Stimulated activated effector memory CD8-positive, alpha-beta T cell treated with anti-CD3 and anti-CD28 coated beads, Interleukin-12 subunit alpha, Interleukin-12 subunit beta, amount 100 ng/mL, for 72 hours (primary cell): ENCODE measurements around the gene GALNT8.

Source experiments
- ATAC-seq: fragments of 150-1000 bp; cut with Tn5 transposase; 2 replicates; pipeline ENCODE4 v1.10.0; 2021
- DNase-seq, 2 donors: peaks; one replicate each; pipeline ENCODE4 v3.0.0; 2021 to 2022; ENCODE audit warnings: low spot score in 2 of 2
- H3K27ac Mint-ChIP-seq: one replicate; pipeline ENCODE4 v1.8.0; 2022; ENCODE audit warnings: mild to moderate bottlenecking, mixed read lengths
- H3K36me3 Mint-ChIP-seq: one replicate; pipeline ENCODE4 v1.8.0; 2022; ENCODE audit warnings: mild to moderate bottlenecking, mixed read lengths
- H3K4me1 Mint-ChIP-seq: one replicate; pipeline ENCODE4 v1.8.0; 2022; ENCODE audit warnings: mixed read lengths
- H3K4me3 Mint-ChIP-seq: one replicate; pipeline ENCODE4 v1.8.0; 2022; ENCODE audit warnings: mild to moderate bottlenecking, mixed read lengths
- H3K9me3 Mint-ChIP-seq: one replicate; pipeline ENCODE4 v1.8.0; 2022; ENCODE audit warnings: mixed read lengths

GALNT8 gene

GRCh38 chr12:4771960-4772566, 51.9 kb downstream of the GALNT8 start:
- Mint-ChIP-seq H3K9me3 (no peaks in the 10 kb centered on the region), H3K4me3 (no peak overlapping the region), H3K36me3 (no peaks in the 10 kb centered on the region), H3K27ac (no peak overlapping the region), H3K4me1 (no peaks in the 10 kb centered on the region)
- peak; percentile 39 for ATAC-seq
- peak in 1 of 2 donors; percentile 43 for DNase-seq

GRCh38 chr12:4775936-4776335, 55.7 kb downstream of the GALNT8 start:
- ATAC-seq, result no peak
- H3K9me3 Mint-ChIP-seq, result no peaks in the 10 kb centered on the region
- no peak overlapping the region for H3K27ac Mint-ChIP-seq
- no peak overlapping the region for H3K4me3 Mint-ChIP-seq
- no peaks in the 10 kb centered on the region for H3K36me3 Mint-ChIP-seq
- DNase-seq, result no peak
- no peaks in the 10 kb centered on the region for H3K4me1 Mint-ChIP-seq

DNA sequence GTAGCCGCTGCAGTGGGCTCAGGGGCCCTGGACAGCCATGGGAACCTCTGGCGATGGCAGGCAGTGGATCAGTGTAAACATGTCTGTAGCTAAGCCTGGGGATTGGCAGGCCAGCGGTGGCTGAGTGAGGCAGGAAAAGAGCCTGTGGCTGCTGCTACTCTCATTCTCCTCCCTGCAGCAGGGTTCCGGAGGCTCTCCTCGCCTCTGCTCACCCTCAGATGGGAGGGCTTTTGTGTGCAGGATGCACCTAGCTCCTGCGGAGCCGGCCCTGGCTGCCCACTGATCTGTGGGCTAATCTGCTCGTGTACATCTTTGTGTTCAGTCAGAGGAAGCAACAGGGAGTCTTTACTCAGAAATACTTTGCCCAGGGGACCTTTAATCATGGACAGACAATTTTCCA, 59.5 kb downstream of the GALNT8 start:
- no peaks in the 10 kb centered on the region for H3K9me3 Mint-ChIP-seq
- no peak for ATAC-seq
- no peak overlapping the region for H3K27ac Mint-ChIP-seq
- no peaks in the 10 kb centered on the region for H3K36me3 Mint-ChIP-seq
- H3K4me1 Mint-ChIP-seq, result no peaks in the 10 kb centered on the region
- no peak for DNase-seq
- H3K4me3 Mint-ChIP-seq, result no peak overlapping the region

GRCh38 chr12:4780641-4781611, 60.7 kb downstream of the GALNT8 start:
- Mint-ChIP-seq H3K9me3 (no peaks in the 10 kb centered on the region), H3K4me3 (no peak overlapping the region), H3K27ac (no peak overlapping the region), H3K4me1 (no peaks in the 10 kb centered on the region), H3K36me3 (no peaks in the 10 kb centered on the region)
- DNase-seq, result no peak
- ATAC-seq, result no peak

DNA sequence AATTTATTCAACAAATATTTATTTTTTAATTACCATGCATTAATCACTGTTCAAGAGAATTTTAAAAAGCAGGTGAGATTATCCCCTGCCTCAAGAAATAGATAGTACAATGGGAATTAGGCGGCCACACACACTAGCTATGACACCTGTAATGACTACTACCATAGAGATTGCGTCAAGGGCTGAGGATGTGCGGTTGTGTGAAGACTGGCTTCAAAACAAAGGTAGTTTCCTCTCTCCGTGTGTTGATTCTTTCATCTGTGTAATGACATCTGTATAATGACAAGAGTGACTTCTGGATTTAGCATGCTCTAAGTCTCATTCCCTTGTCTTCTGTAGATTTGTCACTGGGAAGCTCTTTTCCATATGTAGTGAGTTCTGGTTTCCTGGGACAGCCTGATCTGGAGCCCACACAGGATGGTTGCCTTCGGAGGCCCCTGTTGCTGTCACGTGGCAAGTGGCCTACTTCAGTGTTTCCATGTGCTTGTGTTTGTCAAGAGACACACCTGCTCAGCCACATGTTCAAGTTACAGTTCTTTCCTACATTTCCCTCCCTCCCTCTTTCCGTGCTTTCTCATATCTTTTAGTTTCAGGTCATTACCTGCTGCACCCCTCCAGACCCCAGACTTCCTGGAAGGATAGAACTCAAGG, 64.3 kb downstream of the GALNT8 start:
- Mint-ChIP-seq H3K4me3 (no peak overlapping the region), H3K9me3 (no peaks in the 10 kb centered on the region), H3K36me3 (no peaks in the 10 kb centered on the region), H3K4me1 (no peaks in the 10 kb centered on the region), H3K27ac (no peak overlapping the region)
- DNase-seq (no peak), ATAC-seq (no peak)

DNA sequence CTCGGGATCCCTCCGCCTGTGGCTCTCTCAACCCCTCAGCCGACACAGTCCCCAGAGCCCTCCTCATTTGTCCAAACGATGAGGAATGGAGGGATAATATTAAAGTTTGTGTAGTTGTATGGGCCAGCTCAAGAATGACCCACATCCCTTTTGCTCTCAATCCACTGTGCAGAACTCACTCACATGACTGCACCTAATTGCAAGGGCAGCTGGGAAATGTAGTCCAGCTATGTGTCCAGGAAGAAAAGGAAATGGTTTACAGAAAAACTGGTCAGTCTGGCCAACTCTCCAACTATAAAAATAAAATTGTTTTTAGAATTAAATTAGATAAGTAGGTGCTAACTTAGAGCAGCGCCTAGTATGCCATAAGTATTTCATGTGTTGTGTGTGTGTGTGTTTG, 66.6 kb downstream of the GALNT8 start:
- H3K27ac Mint-ChIP-seq, result no peak overlapping the region
- no peak overlapping the region for H3K4me3 Mint-ChIP-seq
- ATAC-seq (no peak), DNase-seq (no peak)
- no peaks in the 10 kb centered on the region for H3K4me1 Mint-ChIP-seq
- H3K9me3 Mint-ChIP-seq, result no peaks in the 10 kb centered on the region
- no peaks in the 10 kb centered on the region for H3K36me3 Mint-ChIP-seq

GRCh38 chr12:4787965-4788364, 67.8 kb downstream of the GALNT8 start:
- Mint-ChIP-seq H3K4me1 (no peaks in the 10 kb centered on the region), H3K4me3 (no peak overlapping the region), H3K27ac (no peak overlapping the region), H3K9me3 (no peaks in the 10 kb centered on the region), H3K36me3 (no peaks in the 10 kb centered on the region)
- ATAC-seq (no peak), DNase-seq (no peak)

- H3K36me3 Mint-ChIP-seq, result no peaks in the 10 kb centered on the region
- no peaks in the 10 kb centered on the region for H3K4me1 Mint-ChIP-seq
- no peak for ATAC-seq
- no peak for DNase-seq
- no peak overlapping the region for H3K27ac Mint-ChIP-seq
- H3K9me3 Mint-ChIP-seq, result no peaks in the 10 kb centered on the region
- H3K4me3 Mint-ChIP-seq, result no peak overlapping the region
Observed at GRCh38 chr12:4789776-4790175, 69.6 kb downstream of the GALNT8 start.

DNA sequence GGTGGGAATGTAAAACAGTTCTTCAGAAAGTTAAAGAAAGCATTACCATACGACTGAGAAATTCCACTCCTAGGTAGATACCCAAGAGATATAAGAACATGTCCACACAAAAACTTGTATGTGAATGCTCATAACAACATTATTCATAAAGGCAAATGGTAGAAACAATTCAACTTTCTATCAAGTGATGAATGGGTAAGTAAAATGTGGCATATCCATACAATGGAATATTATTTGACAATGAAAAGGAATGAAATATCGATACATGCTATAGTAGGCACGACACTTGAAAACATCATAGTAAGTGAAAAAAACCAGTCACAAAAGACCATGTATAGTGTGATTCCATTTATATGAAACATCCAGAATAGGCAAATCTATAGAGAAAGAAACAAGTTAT, 71.3 kb downstream of the GALNT8 start:
- ATAC-seq (no peak), DNase-seq (no peak)
- Mint-ChIP-seq H3K9me3 (no peaks in the 10 kb centered on the region), H3K4me1 (no peaks in the 10 kb centered on the region), H3K4me3 (no peak overlapping the region), H3K27ac (no peak overlapping the region), H3K36me3 (no peaks in the 10 kb centered on the region)

DNA sequence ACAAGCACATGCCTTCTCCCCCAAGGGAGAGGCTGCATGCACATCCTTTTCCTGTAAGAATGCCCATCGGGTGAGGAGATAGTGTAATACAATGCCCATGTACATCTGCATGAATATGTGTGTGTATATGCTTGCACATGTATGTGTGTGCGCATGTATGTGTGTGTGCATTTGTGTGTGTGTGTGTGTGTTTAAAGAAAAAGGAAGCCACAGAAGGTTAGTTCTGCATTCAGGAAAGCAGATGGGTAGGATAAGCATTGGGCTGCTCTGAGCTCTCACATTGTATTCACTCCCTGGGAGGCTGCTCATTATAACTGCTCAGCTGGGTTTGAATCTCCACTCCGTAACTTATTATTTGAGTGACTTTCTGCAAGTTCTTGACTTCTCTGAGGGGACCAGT, 74.3 kb downstream of the GALNT8 start:
- H3K27ac Mint-ChIP-seq, result no peak overlapping the region
- no peak overlapping the region for H3K4me3 Mint-ChIP-seq

DNA sequence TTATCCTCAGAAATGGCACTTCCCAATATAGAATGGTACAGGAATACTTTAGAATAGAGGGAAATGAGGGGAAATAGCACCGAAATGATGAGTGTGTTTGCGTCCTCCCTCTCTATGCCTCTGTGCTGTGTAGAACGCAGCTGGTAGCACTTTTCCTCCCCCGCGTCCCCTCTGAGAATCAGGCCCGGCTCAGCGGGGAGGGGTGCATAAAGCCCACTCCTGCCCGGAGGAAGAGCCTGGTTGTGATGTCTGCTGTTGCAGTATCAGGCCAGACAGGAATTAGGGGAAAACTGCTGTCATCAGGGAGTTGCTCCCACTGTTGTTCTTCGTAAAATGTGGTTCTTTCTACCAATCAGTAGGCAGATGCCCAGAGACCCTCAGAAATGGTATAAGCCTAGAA, 76.0 kb downstream of the GALNT8 start:
- H3K4me1 Mint-ChIP-seq, result no peaks in the 10 kb centered on the region
- DNase-seq (no peak), ATAC-seq (no peak)
- no peak overlapping the region for H3K4me3 Mint-ChIP-seq
- H3K27ac Mint-ChIP-seq, result no peak overlapping the region
- H3K36me3 Mint-ChIP-seq, result no peaks in the 10 kb centered on the region
- no peaks in the 10 kb centered on the region for H3K9me3 Mint-ChIP-seq

More for the DNA sequence above, 74.3 kb downstream of the GALNT8 start:
- Mint-ChIP-seq H3K36me3 (no peaks in the 10 kb centered on the region), H3K4me1 (no peaks in the 10 kb centered on the region), H3K9me3 (no peaks in the 10 kb centered on the region)
- ATAC-seq, result no peak
- no peak for DNase-seq

DNA sequence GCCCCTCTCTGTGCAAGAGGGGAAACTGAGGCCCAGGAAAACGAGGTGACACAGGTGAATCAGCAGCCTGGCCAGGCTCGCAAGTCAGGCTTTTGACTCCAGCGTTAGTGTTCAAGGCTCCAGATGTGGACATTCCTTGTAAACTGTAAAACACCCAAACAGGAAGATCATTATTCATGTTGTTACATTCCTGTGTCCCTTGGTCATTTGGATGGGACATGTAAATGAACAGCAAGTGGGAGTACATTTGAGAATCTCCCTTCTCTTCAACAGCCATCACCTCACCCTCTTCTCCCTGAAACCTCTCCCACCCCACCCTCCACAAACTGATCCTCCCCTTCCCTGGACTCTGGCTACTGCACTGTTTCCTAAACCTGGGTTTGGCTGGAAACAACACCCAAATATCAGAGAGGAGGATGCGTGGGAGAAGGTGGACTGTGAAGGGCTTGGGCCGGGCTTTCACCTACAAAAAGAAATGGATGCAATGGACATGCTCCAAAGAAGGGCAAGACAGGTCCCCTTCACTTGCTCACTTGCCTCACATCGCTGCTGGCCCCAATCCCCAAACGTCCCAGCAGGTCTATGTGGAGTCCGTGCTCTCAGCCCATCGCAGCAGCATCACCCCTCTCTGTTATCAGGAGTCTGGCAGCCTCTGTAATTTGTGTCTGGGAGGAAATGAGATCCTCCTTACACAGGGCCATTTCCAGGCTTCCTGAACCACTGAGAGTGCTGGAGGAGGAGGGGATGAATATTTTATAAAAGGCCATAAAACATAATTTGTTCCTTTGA, 76.7 kb downstream of the GALNT8 start:
- H3K4me3 Mint-ChIP-seq, result no peak overlapping the region
- H3K4me1 Mint-ChIP-seq, result no peaks in the 10 kb centered on the region
- no peak overlapping the region for H3K27ac Mint-ChIP-seq
- ATAC-seq (no peak), DNase-seq (no peak)
- H3K9me3 Mint-ChIP-seq, result no peaks in the 10 kb centered on the region
- H3K36me3 Mint-ChIP-seq, result no peaks in the 10 kb centered on the region

GRCh38 chr12:4800555-4800954, 80.4 kb downstream of the GALNT8 start:
- ATAC-seq, result no peak
- Mint-ChIP-seq H3K36me3 (no peaks in the 10 kb centered on the region), H3K9me3 (no peaks in the 10 kb centered on the region), H3K27ac (no peak overlapping the region), H3K4me1 (peaks cover 7% of the 10 kb centered on the region), H3K4me3 (no peak overlapping the region)
- DNase-seq, result no peak

DNA sequence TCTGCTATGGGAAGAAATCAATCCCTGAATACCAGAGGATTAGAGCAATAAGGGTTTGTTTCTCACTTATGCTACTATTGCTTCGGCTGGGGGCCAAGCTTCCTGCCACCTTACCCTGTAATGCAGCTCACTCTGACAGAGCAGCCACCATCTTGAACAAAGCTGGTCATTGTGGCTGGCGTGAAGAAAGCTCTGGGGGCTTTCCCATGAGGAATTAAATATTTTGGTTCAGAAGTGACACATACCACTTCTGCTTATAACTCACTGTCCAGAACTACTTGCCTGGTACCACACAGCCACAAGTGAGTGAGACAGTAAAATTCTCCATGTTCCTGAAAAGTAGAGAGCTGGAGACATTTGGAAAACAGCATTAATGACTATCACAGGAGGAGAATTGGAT, 82.6 kb downstream of the GALNT8 start:
- Mint-ChIP-seq H3K36me3 (no peaks in the 10 kb centered on the region), H3K9me3 (no peaks in the 10 kb centered on the region), H3K4me1 (peaks cover 18% of the 10 kb centered on the region), H3K4me3 (no peak overlapping the region), H3K27ac (no peak overlapping the region)
- DNase-seq (no peak), ATAC-seq (peak; percentile 46)

- no peaks in the 10 kb centered on the region for H3K9me3 Mint-ChIP-seq
- H3K4me3 Mint-ChIP-seq, result peak overlapping the region; percentile 40
- DNase-seq (peak in 1 of 2 donors; percentile 71), ATAC-seq (peak; percentile 81)
- peaks cover 4% of the 10 kb centered on the region for H3K36me3 Mint-ChIP-seq
- H3K27ac Mint-ChIP-seq, result peak overlapping the region; percentile 15
- peaks cover 40% of the 10 kb centered on the region for H3K4me1 Mint-ChIP-seq
Observed at GRCh38 chr12:4806439-4807115, 86.4 kb downstream of the GALNT8 start.
